Activated T-helper 17 cell treated with anti-CD3 and anti-CD28 coated beads, Interleukin-2, amount 50 U/mL, for 72 hours (primary cell): ENCODE data around the gene TUBD1. TPM values are rescaled to one million over a fixed set of nuclear protein-coding genes. Genes with fewer than 3 reads are reported as not detected.
A peak's percentile ranks its signal among the peaks of the same experiment; 100 is the strongest.
"Not testable (repeated sequence)": the region's sequence is repeated elsewhere in the genome, so short reads cannot be mapped to it uniquely, and the experiment has no call there.

Source experiments
- ATAC-seq: fragments of 150-1000 bp; cut with Tn5 transposase; replicated peaks from 2 replicates; pipeline ENCODE4 v1.10.0; 2021; ENCODE audit warnings: mild to moderate bottlenecking, moderate library complexity
- H3K27ac Mint-ChIP-seq: one replicate; pipeline ENCODE4 v1.8.0; 2022; ENCODE audit warnings: mixed read lengths
- H3K27me3 Mint-ChIP-seq: one replicate; pipeline ENCODE4 v1.8.0; 2022; ENCODE audit warnings: mixed read lengths
- H3K36me3 Mint-ChIP-seq: one replicate; pipeline ENCODE4 v1.8.0; 2022; ENCODE audit warnings: low read depth, mild to moderate bottlenecking, mixed read lengths
- H3K4me1 Mint-ChIP-seq: one replicate; pipeline ENCODE4 v1.8.0; 2022; ENCODE audit warnings: mixed read lengths
- H3K4me3 Mint-ChIP-seq: one replicate; pipeline ENCODE4 v1.8.0; 2022; ENCODE audit warnings: mild to moderate bottlenecking, mixed read lengths
- H3K9me3 Mint-ChIP-seq: one replicate; pipeline ENCODE4 v1.8.0; 2022; ENCODE audit warnings: mixed read lengths
- total RNA-seq, 2 donors: library from RNA; stranded (reverse); gene quantifications; one replicate each; pipeline ENCODE4 v1.2.3, GENCODE V29; 2022

The TUBD1 gene
- total RNA-seq, 2 donors from 2014 or later: 12.8 to 18.1 TPM

DNA sequence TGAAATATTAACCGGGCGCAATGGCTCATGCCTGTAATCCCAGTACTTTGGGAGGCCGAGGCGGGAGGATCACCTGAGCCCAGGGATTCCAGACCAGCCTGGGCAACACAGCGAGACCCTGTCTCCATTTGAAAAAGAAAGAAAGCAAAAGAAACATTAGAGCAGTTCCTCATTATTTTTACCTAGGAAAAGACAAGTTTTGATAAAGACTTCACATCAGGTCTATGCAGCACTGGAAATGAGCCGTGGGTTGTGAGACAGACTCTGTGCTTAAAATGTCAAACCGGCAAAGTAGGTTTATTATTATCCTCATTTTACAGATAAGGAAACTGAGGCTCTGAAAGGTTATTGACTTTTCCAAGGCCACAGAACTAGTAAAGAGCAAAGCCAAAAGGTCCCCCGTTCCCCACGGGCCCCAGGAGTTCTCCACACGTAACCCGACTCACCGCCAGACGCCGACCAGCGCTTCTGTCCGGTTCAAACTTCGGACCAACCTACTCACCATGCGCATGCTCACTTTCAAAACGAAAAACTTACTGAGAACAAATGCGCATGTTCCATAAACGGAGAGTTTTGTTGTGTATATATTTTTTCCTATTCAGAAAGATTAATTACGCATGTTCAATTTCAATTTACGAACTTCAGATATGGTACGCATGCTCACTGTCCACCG is 356 bp downstream of the TUBD1 start:
- Mint-ChIP-seq H3K36me3 (peaks cover 76% of the 10 kb centered on the region), H3K27me3 (no peaks in the 10 kb centered on the region)

DNA sequence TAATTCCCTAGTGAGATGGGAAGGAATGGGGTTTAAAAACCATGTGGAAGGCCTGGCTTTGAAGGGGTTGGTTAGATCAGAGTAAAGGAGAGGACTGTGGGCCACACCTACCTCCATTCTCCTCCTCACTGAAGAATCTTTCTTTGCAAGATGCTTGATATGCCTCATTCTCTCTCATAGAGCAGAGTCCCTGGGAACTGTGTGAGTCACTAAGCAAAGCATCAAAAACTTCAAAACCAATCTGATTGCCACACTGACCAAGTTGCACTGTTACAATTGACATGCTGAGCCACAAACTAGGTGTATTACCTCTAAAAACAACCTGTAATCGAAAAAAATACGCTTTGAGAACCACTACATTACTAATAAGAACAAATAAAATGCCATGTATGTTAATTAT is 2.0 kb downstream of the TUBD1 start:
- H3K36me3 Mint-ChIP-seq: peaks cover 76% of the 10 kb centered on the region
- H3K27me3 Mint-ChIP-seq: no peaks in the 10 kb centered on the region
- peak overlapping the region; percentile 93 for H3K4me3 Mint-ChIP-seq
- peak overlapping the region; percentile 41 for H3K27ac Mint-ChIP-seq
- no peaks in the 10 kb centered on the region for H3K9me3 Mint-ChIP-seq
- peaks cover 22% of the 10 kb centered on the region for H3K4me1 Mint-ChIP-seq
- ATAC-seq: no peak

More for the DNA sequence above, 356 bp downstream of the TUBD1 start:
- Mint-ChIP-seq H3K9me3 (no peaks in the 10 kb centered on the region), H3K4me1 (peaks cover 22% of the 10 kb centered on the region), H3K4me3 (peak overlapping the region; percentile 93), H3K27ac (peak overlapping the region; percentile 96)
- peak; percentile 58 for ATAC-seq

DNA sequence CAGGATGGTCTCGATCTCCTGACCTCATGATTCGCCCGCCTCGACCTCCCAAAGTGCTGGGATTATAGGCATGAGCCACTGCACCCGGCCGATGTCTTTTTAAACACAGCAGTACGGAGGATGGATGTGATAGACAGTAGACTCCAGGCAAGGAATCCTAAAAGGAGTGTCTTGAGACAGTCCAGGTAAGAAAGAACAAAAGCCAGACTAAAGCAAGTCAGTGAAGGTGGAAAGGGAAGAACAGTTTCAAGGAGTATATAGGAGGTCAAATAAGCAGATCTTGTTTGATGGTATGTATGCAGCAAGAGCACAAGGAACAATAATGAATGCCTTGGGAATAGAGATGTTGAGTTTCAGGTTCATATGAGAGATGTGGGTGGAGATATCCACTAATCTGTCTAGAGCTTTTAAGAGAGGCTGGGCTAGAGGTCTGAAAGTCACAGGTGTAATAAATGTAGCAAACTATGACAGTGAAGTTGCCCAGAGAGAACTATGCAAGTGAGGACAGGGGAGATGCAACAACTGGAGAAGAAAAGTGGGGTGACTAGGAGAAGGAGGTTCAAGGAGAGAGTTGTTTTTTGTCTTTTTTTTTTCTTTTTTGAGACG is 4.5 kb downstream of the TUBD1 start:
- Mint-ChIP-seq H3K27ac (no peak overlapping the region), H3K36me3 (peaks cover 81% of the 10 kb centered on the region), H3K27me3 (no peaks in the 10 kb centered on the region), H3K9me3 (no peaks in the 10 kb centered on the region), H3K4me3 (no peak overlapping the region), H3K4me1 (peaks cover 17% of the 10 kb centered on the region)
- no peak for ATAC-seq

DNA sequence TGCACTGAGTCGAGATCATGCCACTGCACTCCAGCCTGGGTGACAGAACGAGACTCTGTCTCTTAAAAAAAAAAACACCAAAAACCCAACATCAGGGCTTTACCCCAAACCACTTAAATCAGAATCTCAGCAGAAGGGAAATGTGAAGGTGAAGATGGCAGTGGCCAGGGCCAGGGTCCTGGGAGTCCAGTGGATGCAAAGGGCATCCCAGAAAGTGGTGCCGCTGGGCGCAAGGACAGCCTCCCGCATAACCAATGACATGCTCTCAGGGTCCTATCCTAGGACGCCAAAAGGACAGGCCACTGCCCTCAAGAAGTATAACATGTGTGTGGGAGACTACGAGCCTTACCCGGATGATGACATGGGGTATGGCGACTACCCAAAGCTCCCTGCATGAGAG is 7.9 kb downstream of the TUBD1 start:
- no peak overlapping the region for H3K27ac Mint-ChIP-seq
- H3K4me1 Mint-ChIP-seq: peaks cover 10% of the 10 kb centered on the region
- no peaks in the 10 kb centered on the region for H3K27me3 Mint-ChIP-seq
- no peaks in the 10 kb centered on the region for H3K9me3 Mint-ChIP-seq
- no peak for ATAC-seq
- H3K36me3 Mint-ChIP-seq: peaks cover 87% of the 10 kb centered on the region
- H3K4me3 Mint-ChIP-seq: no peak overlapping the region

DNA sequence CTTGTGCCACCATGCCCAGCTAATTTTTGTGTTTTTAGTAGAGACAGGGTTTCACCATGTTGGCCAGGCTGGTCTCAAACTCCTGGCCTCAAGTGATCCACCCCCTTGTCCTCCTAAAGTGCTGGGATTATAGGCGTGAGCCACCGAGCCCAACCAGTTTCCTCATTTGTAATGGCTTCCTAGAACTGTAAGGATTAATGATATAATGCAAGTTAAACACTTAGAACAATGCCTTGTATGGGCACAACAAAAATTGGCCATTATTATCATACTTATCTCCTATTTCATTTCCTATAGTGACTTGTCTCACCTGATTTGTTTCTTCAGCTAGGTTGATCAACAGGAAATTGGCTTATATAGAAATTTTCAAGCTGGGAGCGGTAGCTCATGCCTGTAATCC is 14.1 kb downstream of the TUBD1 start:
- Mint-ChIP-seq H3K36me3 (peaks cover 87% of the 10 kb centered on the region), H3K9me3 (no peaks in the 10 kb centered on the region), H3K27me3 (no peaks in the 10 kb centered on the region), H3K4me3 (no peak overlapping the region), H3K4me1 (no peaks in the 10 kb centered on the region), H3K27ac (no peak overlapping the region)
- no peak for ATAC-seq

DNA sequence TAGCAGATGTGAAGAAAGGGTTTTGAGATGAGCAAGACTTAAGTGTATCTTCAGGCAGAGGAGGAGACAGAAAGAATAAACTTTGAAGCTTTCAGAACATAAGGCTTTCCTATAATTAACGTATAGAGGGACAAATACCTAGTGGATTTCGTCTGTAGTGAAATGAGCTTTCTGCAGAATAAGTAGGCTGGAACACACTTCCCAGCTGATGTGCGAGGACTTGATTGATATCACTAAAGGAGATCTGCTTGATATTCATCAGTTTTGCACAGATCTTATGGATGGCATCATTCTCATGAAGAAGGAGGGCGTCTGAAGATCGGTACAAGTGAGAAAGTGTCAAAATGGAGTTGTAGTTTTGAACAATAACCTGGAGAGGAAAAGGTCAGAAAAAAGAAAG is 14.8 kb downstream of the TUBD1 start:
- no peaks in the 10 kb centered on the region for H3K4me1 Mint-ChIP-seq
- no peak for ATAC-seq
- peaks cover 87% of the 10 kb centered on the region for H3K36me3 Mint-ChIP-seq
- H3K9me3 Mint-ChIP-seq: no peaks in the 10 kb centered on the region
- no peak overlapping the region for H3K4me3 Mint-ChIP-seq
- peak overlapping the region; percentile 48 for H3K27ac Mint-ChIP-seq
- no peaks in the 10 kb centered on the region for H3K27me3 Mint-ChIP-seq

DNA sequence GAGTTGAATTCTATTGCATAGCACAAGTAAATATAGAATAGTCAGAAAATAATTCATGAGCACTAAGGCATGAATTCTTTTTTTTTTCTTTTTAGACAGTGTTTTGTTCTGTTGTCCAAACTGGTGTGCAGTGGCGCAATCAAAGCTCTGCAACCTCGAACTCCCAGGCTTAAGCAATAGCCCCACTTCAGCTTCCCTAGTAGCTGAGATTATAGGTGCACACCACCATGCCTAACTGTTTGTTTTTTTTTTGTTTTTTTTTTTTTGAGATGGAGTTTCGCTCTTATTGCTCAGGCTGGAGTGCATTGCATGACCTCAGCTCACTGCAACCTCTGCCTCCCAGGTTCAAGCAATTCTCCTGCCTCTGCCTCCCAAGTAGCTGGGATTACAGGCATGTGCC is 16.6 kb downstream of the TUBD1 start:
- Mint-ChIP-seq H3K4me3 (no peak overlapping the region), H3K27me3 (no peaks in the 10 kb centered on the region), H3K9me3 (no peaks in the 10 kb centered on the region), H3K27ac (no peak overlapping the region), H3K36me3 (peaks cover 78% of the 10 kb centered on the region), H3K4me1 (no peaks in the 10 kb centered on the region)
- ATAC-seq: no peak

DNA sequence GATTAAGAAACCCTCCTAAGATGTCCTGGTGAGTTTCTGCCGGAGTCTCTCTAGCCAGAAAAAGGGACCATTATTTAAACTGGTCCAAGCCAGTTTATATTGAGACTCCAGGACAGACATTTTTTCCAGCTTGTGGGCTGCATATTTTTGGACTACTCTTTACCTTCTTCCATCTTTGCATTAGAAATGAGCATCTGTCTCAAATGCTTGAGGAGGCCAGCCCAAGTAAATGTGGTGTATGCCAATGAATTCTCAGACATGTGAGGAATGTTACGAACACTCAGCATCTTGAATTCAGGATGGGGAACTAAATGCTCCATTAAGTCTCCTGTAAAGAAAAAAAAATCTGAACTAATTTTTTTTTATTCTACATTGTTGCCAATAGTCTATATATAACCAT is 18.4 kb downstream of the TUBD1 start:
- Mint-ChIP-seq H3K9me3 (no peaks in the 10 kb centered on the region), H3K27ac (no peak overlapping the region), H3K4me1 (no peaks in the 10 kb centered on the region), H3K27me3 (no peaks in the 10 kb centered on the region), H3K36me3 (peaks cover 61% of the 10 kb centered on the region), H3K4me3 (no peak overlapping the region)
- ATAC-seq: no peak

DNA sequence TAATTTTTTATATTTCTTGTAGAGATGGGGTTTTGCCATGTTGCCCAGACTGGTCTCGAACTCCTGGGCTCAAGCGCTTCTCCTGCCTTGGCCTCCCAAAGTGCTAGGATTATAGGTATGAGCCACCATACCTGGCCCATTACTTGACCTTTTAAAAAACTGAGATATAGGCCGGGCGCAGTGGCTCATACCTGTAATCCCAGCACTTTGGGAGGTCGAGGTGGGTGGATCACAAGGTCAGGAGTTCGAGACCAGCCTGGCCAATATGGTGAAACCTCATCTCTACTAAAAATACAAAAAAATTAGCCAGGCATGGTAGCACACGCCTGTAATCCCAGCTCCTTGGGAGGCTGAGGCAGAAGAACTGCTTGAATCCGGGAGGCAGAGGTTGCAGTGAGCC is 19.3 kb downstream of the TUBD1 start:
- H3K4me3 Mint-ChIP-seq, H3K9me3 Mint-ChIP-seq, H3K27me3 Mint-ChIP-seq, H3K4me1 Mint-ChIP-seq, ATAC-seq, H3K27ac Mint-ChIP-seq: not testable (repeated sequence)
- peaks cover 51% of the 10 kb centered on the region for H3K36me3 Mint-ChIP-seq

DNA sequence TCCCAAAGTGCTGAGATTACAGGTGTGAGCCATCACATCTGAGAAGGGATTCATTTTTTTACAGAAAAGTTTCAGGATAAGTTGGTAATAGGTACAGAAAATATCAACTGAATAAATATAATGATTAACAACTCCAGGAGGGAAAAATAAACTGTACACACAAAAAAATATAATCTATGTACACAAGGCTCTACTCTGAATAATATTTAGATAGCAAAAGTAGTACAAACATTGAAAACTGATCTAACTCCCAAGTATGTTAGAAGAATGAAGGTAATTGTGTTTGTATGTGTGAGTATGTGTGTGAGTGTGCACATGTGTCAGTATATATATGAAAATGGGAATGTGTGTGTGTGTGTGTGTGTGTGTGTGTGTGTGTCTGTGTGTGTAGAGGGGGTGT is 20.4 kb downstream of the TUBD1 start:
- Mint-ChIP-seq H3K27ac (no peak overlapping the region), H3K4me3 (no peak overlapping the region), H3K27me3 (no peaks in the 10 kb centered on the region), H3K4me1 (no peaks in the 10 kb centered on the region), H3K9me3 (no peaks in the 10 kb centered on the region), H3K36me3 (peaks cover 44% of the 10 kb centered on the region)
- no peak for ATAC-seq

DNA sequence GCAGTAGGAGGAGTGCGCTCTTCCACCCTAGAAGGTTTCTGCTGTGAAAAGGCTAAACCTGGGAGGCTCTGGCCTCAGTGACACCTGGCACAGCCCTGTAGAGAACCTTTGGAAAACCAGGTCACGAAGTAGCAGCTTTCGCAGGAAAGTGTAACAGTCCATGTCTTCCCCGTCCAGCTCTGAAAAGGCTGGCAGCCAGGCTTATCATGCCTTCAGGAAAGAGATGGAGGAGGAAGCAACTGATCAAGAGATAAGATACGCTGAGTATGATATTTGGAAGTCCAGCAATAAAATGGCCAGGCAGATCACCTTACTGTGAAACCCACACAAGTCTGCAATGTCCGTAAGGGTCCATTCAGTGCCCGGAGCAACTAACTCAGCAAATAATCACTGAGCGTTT is 22.3 kb downstream of the TUBD1 start:
- Mint-ChIP-seq H3K9me3 (no peaks in the 10 kb centered on the region), H3K27ac (no peak overlapping the region)
- no peak for ATAC-seq

DNA sequence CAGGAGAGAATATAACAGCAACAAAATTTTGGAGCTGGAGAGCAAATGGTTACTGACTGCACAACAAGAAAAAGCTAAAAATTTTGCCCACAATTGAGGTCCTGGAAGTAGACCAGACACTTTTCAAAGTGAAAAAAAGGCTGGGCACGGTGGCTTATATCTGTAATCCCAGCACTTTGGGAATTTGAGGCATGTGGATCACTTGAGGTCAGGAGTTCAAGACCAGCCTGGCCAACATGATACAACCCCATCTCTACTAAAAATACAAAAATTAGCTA is 22.9 kb downstream of the TUBD1 start:
- no peaks in the 10 kb centered on the region for H3K4me1 Mint-ChIP-seq
- H3K9me3 Mint-ChIP-seq: no peaks in the 10 kb centered on the region
- peaks cover 38% of the 10 kb centered on the region for H3K36me3 Mint-ChIP-seq
- H3K27me3 Mint-ChIP-seq: no peaks in the 10 kb centered on the region
- no peak overlapping the region for H3K27ac Mint-ChIP-seq
- no peak overlapping the region for H3K4me3 Mint-ChIP-seq
- no peak for ATAC-seq

More for the DNA sequence above, 22.3 kb downstream of the TUBD1 start:
- H3K27me3 Mint-ChIP-seq: no peaks in the 10 kb centered on the region
- H3K36me3 Mint-ChIP-seq: peaks cover 35% of the 10 kb centered on the region
- H3K4me1 Mint-ChIP-seq: no peaks in the 10 kb centered on the region
- no peak overlapping the region for H3K4me3 Mint-ChIP-seq

DNA sequence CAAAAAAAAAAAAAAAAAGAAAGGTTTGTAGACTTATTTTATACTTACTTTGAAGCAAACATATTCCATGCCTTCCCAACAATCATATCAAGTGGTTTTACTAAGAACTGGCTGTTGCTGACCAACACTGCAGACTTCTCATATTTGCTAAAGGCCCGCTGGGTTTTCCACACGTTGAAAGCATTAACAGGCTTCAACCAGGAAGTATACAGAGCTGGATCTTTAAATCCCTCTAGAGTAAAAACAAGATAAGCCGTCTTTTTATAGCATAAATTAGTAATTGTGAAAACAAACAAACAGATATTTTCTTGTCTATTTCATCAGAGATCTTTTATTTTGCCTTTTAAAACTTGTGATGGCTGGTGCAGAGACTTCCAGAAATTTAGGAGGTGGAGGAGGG is 29.1 kb downstream of the TUBD1 start:
- ATAC-seq: no peak
- H3K4me3 Mint-ChIP-seq: no peak overlapping the region
- no peak overlapping the region for H3K27ac Mint-ChIP-seq
- no peaks in the 10 kb centered on the region for H3K27me3 Mint-ChIP-seq
- no peaks in the 10 kb centered on the region for H3K4me1 Mint-ChIP-seq
- no peaks in the 10 kb centered on the region for H3K9me3 Mint-ChIP-seq
- H3K36me3 Mint-ChIP-seq: peaks cover 65% of the 10 kb centered on the region

DNA sequence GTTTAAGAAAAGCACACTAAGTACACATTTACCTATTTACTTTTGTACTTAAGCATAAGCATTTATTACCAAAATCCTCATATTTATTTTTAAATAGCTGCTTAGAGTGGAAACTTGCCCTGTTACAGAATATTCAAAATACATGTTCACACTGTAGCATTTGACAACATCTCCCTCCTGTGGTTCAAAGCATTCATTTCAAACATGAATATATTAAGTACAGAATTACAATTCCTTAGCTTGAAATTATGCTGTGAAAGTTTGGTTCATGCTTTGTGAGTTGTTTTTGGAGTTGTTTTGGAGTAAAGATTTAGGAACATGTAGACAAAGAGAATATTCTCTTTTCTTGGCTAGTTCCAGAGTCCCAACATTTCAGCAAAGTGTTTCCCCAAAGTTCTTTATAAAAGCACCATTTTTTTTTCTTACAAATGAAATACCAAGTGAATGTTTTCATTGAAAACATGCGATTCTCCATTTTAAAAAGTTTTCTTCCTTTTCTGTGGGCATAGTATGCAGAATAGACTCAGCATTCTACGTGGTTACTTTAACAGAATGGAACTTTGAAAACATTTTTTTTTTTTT is 33.2 kb downstream of the TUBD1 start:
- Mint-ChIP-seq H3K27me3 (no peaks in the 10 kb centered on the region), H3K36me3 (peaks cover 44% of the 10 kb centered on the region), H3K9me3 (no peaks in the 10 kb centered on the region), H3K4me1 (peaks cover 5% of the 10 kb centered on the region), H3K27ac (no peak overlapping the region), H3K4me3 (no peak overlapping the region)
- peak; percentile 54 for ATAC-seq

DNA sequence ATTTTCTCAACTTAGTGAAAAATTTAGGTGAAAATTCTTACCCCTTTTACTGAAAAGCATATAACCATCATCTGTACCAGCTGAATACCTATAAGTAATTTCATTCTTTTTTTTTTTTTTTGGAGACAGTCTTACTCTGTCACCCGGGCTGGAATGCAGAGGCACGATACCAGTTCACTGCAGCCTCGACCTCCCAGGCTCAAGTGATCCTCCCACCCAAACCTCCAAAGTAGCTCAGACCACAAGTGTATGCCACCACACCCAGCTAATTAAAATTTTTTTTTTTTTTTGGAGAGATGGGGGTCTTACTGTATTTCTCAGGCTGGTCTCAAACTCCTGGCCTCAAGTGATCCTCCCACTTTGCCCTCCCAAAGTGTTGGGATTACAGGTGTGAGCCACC is 33.8 kb downstream of the TUBD1 start:
- no peaks in the 10 kb centered on the region for H3K9me3 Mint-ChIP-seq
- H3K36me3 Mint-ChIP-seq: peaks cover 38% of the 10 kb centered on the region
- H3K27ac Mint-ChIP-seq: no peak overlapping the region
- peaks cover 5% of the 10 kb centered on the region for H3K4me1 Mint-ChIP-seq
- no peaks in the 10 kb centered on the region for H3K27me3 Mint-ChIP-seq
- H3K4me3 Mint-ChIP-seq: no peak overlapping the region
- no peak for ATAC-seq
